ENCODE results near the gene LRP1-AS. TPM values are rescaled to one million over a fixed set of nuclear protein-coding genes. Genes with fewer than 3 reads are reported as not detected.

The LRP1-AS gene
- total RNA-seq, 4 donors from 2014 or later = not detected

GRCh38 chr12:57118711-57119271, 28.6 kb downstream of the LRP1-AS start:
- intact Hi-C loops (cut with DNase I; ENCODE audit: low total_unique reads) = no loop called here
- no peak overlapping the region for H3K4me3 ChIP-seq (ENCODE audit: low read depth, poor library complexity, severe bottlenecking)
- TF ChIP-seq POLR2A (IDR thresholded peaks at IDR 0.05) = no peak
- TF ChIP-seq, protein P1, sequence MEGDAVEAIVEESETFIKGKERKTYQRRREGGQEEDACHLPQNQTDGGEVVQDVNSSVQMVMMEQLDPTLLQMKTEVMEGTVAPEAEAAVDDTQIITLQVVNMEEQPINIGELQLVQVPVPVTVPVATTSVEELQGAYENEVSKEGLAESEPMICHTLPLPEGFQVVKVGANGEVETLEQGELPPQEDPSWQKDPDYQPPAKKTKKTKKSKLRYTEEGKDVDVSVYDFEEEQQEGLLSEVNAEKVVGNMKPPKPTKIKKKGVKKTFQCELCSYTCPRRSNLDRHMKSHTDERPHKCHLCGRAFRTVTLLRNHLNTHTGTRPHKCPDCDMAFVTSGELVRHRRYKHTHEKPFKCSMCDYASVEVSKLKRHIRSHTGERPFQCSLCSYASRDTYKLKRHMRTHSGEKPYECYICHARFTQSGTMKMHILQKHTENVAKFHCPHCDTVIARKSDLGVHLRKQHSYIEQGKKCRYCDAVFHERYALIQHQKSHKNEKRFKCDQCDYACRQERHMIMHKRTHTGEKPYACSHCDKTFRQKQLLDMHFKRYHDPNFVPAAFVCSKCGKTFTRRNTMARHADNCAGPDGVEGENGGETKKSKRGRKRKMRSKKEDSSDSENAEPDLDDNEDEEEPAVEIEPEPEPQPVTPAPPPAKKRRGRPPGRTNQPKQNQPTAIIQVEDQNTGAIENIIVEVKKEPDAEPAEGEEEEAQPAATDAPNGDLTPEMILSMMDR (IDR thresholded peaks at IDR 0.05) = no peak
- no peak for DNase-seq (ENCODE audit: low spot score in 2 of 2)
- 43 to 48% methylated on average over 1 of the region's 1 CpG for WGBS, 2 donors

DNA sequence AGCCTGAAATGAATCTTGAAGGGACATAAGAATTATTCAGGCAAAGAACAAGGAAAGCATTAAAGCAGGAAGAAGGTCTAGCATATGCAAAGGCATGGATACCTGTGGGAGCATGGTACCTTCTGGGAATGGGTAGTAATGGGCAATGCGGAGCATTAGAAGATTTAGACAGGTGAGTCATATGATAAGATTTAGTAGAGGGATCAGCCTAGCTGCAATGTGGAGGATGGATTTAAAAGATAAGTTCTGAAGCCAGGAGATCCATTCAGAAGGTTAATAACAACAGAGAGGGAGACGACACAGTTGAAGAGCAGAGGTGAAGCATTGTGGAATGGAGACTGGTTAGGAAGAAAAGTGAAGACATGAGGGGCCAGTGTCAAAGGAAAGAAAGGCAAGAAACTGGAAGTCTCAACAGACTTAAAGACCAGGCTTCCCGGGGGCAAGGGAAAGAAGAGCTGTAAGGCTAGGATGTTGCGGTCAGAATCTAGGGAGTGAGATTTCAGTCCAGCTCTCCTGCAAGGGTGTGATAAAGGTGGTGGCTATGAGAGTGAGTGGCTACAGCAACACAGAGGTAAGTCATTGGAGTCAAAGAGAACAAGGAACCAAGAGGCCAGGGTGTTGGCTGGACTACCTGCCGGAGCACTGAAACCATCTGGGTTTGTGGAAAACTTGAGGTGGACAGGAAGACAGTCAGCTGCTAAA, 30.7 kb downstream of the LRP1-AS start:
- no peak overlapping the region for H3K4me3 ChIP-seq (ENCODE audit: low read depth, poor library complexity, severe bottlenecking)
- no peak for TF ChIP-seq POLR2A (IDR thresholded peaks at IDR 0.05)
- TF ChIP-seq, protein P1 (IDR thresholded peaks at IDR 0.05) = no peak
- intact Hi-C loops (cut with DNase I; ENCODE audit: low total_unique reads) = no loop called here
- DNase-seq (ENCODE audit: low spot score in 2 of 2) = no peak
- WGBS, 2 donors = 93 to 95% methylated on average over 5 of the region's 5 CpGs

GRCh38 chr12:57112492-57113294, 34.7 kb downstream of the LRP1-AS start:
- WGBS, 2 donors = 56 to 61% methylated on average over 9 of the region's 9 CpGs
- intact Hi-C loops (cut with DNase I; ENCODE audit: low total_unique reads) = loop anchor here (5.0 kb wide), 1 partner anchor 45 kb away; no protein-coding TSS in a partner anchor
- DNase-seq (ENCODE audit: low spot score in 2 of 2) = no peak
- no peak overlapping the region for H3K4me3 ChIP-seq (ENCODE audit: low read depth, poor library complexity, severe bottlenecking)
- TF ChIP-seq, protein P1 (IDR thresholded peaks at IDR 0.05) = no peak
- TF ChIP-seq POLR2A (IDR thresholded peaks at IDR 0.05) = no peak

- TF ChIP-seq, protein P1 (IDR thresholded peaks at IDR 0.05) = no peak
- TF ChIP-seq POLR2A (IDR thresholded peaks at IDR 0.05) = peak in 1 of 2 donors; percentile 50
- DNase-seq (ENCODE audit: low spot score in 2 of 2) = peak; percentile 91 to 96
- intact Hi-C loops (cut with DNase I; ENCODE audit: low total_unique reads) = loop anchor here (5.0 kb wide), 1 partner anchor 44 kb away; no protein-coding TSS in a partner anchor
- WGBS, 2 donors = 1 to 2% methylated on average over 13 of the region's 13 CpGs
- peak within 1 kb of the TSS; percentile 64 for H3K4me3 ChIP-seq (ENCODE audit: low read depth, poor library complexity, severe bottlenecking)
Observed at GRCh38 chr12:57111031-57111734, 36.2 kb downstream of the LRP1-AS start, which contains the start of gene STAT6. STAT6 (minus strand) TSS chr12:57111362; CDS start chr12:57108278, 3,084 bp downstream.

Data from lower leg skin (tissue), 4 donors.